Measurements from ENCODE around the gene CCDC86.

DNA sequence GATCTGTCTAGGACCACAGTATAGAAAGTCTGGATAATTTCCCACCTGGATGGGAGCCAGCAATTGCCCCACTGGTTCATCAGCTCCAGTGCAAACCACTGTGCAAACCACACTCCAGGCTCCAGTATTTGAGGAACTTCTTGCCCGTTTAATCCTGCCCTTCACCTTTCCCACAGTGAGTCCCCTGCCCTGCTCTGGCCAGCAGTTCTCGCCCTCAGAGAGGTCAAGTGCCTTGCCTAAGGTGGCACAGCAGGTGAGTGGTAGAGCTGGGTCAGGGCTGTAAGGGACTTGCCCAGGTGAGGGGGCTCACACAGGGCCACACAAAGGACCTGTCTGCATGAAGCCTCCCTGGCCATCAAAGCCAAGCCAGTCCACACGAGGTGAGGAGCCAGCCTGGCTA lies 32.7 kb upstream of the CCDC86 start:
- TF ChIP-seq, protein P1, sequence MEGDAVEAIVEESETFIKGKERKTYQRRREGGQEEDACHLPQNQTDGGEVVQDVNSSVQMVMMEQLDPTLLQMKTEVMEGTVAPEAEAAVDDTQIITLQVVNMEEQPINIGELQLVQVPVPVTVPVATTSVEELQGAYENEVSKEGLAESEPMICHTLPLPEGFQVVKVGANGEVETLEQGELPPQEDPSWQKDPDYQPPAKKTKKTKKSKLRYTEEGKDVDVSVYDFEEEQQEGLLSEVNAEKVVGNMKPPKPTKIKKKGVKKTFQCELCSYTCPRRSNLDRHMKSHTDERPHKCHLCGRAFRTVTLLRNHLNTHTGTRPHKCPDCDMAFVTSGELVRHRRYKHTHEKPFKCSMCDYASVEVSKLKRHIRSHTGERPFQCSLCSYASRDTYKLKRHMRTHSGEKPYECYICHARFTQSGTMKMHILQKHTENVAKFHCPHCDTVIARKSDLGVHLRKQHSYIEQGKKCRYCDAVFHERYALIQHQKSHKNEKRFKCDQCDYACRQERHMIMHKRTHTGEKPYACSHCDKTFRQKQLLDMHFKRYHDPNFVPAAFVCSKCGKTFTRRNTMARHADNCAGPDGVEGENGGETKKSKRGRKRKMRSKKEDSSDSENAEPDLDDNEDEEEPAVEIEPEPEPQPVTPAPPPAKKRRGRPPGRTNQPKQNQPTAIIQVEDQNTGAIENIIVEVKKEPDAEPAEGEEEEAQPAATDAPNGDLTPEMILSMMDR (conservative IDR thresholded peaks at IDR 0.05; ENCODE audit: low read length), result no peak
- no peak for TF ChIP-seq EZH2phosphoT487 (IDR thresholded peaks at IDR 0.05; ENCODE audit: borderline replicate concordance, low read depth, low read length)

All from OCI-LY7 (cell line).